Osteocyte (in vitro differentiated cells): ENCODE measurements around the gene CSMD2. TPM values are rescaled to one million over a fixed set of nuclear protein-coding genes. Genes with fewer than 3 reads are reported as not detected.
"Not testable (repeated sequence)": the region's sequence is repeated elsewhere in the genome, so short reads cannot be mapped to it uniquely, and the experiment has no call there.

Source experiments
- DNase-seq: peaks from one replicate; pipeline ENCODE4 v3.0.0; 2021; ENCODE audit warnings: mixed read lengths; ENCODE audit not compliant: unreplicated experiment; ENCODE audit errors: extremely low spot score
- H3K27ac Mint-ChIP-seq: one replicate; pipeline ENCODE4 v1.8.0; 2021; ENCODE audit warnings: mild to moderate bottlenecking, mixed read lengths; ENCODE audit not compliant: unreplicated experiment
- H3K27me3 Mint-ChIP-seq: one replicate; pipeline ENCODE4 v1.8.0; 2021; ENCODE audit warnings: mixed read lengths; ENCODE audit not compliant: unreplicated experiment
- H3K36me3 Mint-ChIP-seq: one replicate; pipeline ENCODE4 v1.8.0; 2021; ENCODE audit warnings: mixed read lengths; ENCODE audit not compliant: unreplicated experiment
- H3K4me1 Mint-ChIP-seq: one replicate; pipeline ENCODE4 v1.8.0; 2021; ENCODE audit warnings: mixed read lengths; ENCODE audit not compliant: unreplicated experiment
- H3K4me3 Mint-ChIP-seq: one replicate; pipeline ENCODE4 v1.8.0; 2021; ENCODE audit warnings: mild to moderate bottlenecking, moderate library complexity, mixed read lengths; ENCODE audit not compliant: unreplicated experiment
- H3K9me3 Mint-ChIP-seq: one replicate; pipeline ENCODE4 v1.8.0; 2021; ENCODE audit warnings: mixed read lengths; ENCODE audit not compliant: unreplicated experiment
- total RNA-seq: library from RNA; stranded (reverse); gene quantifications from 2 replicates; pipeline ENCODE4 v1.2.1, GENCODE V29; 2021
- TF ChIP-seq, protein P1 (sequence below): fragments of 200-600 bp; sonication (generic); IDR thresholded peaks from 2 replicates; pipeline ENCODE4 v1.5.0; 2021; ENCODE audit warnings: antibody characterized with exemption, mild to moderate bottlenecking, moderate library complexity

Gene CSMD2
- total RNA-seq, 1 donor from 2014 or later: not detected

GRCh38 chr1:33516891-33517567 lies 648.0 kb downstream of the CSMD2 start:
- TF ChIP-seq, protein P1, sequence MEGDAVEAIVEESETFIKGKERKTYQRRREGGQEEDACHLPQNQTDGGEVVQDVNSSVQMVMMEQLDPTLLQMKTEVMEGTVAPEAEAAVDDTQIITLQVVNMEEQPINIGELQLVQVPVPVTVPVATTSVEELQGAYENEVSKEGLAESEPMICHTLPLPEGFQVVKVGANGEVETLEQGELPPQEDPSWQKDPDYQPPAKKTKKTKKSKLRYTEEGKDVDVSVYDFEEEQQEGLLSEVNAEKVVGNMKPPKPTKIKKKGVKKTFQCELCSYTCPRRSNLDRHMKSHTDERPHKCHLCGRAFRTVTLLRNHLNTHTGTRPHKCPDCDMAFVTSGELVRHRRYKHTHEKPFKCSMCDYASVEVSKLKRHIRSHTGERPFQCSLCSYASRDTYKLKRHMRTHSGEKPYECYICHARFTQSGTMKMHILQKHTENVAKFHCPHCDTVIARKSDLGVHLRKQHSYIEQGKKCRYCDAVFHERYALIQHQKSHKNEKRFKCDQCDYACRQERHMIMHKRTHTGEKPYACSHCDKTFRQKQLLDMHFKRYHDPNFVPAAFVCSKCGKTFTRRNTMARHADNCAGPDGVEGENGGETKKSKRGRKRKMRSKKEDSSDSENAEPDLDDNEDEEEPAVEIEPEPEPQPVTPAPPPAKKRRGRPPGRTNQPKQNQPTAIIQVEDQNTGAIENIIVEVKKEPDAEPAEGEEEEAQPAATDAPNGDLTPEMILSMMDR: no peak
- peaks cover 3% of the 10 kb centered on the region for H3K9me3 Mint-ChIP-seq
- H3K27ac Mint-ChIP-seq: no peak overlapping the region
- no peak overlapping the region for H3K4me3 Mint-ChIP-seq
- no peak for DNase-seq
- H3K4me1 Mint-ChIP-seq: no peaks in the 10 kb centered on the region
- peaks cover 27% of the 10 kb centered on the region for H3K27me3 Mint-ChIP-seq
- no peaks in the 10 kb centered on the region for H3K36me3 Mint-ChIP-seq

DNA sequence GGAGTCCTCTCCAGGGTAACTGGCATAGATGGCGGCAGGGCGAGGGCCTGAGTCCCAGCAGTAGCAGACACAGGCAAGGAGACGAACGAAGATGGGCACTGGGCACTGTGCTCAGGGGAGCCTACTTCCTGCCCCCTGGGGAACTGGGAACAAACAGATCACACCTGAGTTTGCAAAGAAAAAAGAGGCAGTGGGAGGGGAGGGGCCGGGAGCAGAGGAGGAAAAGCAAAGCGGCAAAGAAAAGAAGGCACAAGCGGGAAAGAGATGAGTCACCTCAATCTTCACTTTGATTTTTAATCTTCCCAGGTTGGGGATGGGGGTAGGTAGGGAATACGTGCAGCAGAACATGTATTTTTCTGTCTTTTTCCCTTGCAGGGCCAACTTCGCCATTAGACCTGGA lies 648.6 kb downstream of the CSMD2 start:
- no peak overlapping the region for H3K27ac Mint-ChIP-seq
- TF ChIP-seq, protein P1: no peak
- H3K4me3 Mint-ChIP-seq: no peak overlapping the region
- H3K9me3 Mint-ChIP-seq: peaks cover 3% of the 10 kb centered on the region
- no peak for DNase-seq
- no peaks in the 10 kb centered on the region for H3K4me1 Mint-ChIP-seq
- H3K27me3 Mint-ChIP-seq: peaks cover 27% of the 10 kb centered on the region
- H3K36me3 Mint-ChIP-seq: no peaks in the 10 kb centered on the region

GRCh38 chr1:33515607-33516006 lies 649.4 kb downstream of the CSMD2 start:
- Mint-ChIP-seq H3K4me3 (no peak overlapping the region), H3K36me3 (no peaks in the 10 kb centered on the region), H3K27ac (no peak overlapping the region)

GRCh38 chr1:33515112-33515511 lies 649.9 kb downstream of the CSMD2 start:
- Mint-ChIP-seq H3K36me3 (no peaks in the 10 kb centered on the region), H3K4me3 (no peak overlapping the region), H3K9me3 (peaks cover 3% of the 10 kb centered on the region), H3K4me1 (no peaks in the 10 kb centered on the region), H3K27me3 (peaks cover 31% of the 10 kb centered on the region), H3K27ac (no peak overlapping the region)
- no peak for DNase-seq
- TF ChIP-seq, protein P1: no peak

More at GRCh38 chr1:33515607-33516006, 649.4 kb downstream of the CSMD2 start:
- TF ChIP-seq, protein P1: no peak
- peaks cover 3% of the 10 kb centered on the region for H3K9me3 Mint-ChIP-seq
- H3K4me1 Mint-ChIP-seq: no peaks in the 10 kb centered on the region
- peaks cover 29% of the 10 kb centered on the region for H3K27me3 Mint-ChIP-seq
- no peak for DNase-seq

GRCh38 chr1:33512226-33513011 lies 652.6 kb downstream of the CSMD2 start:
- TF ChIP-seq, protein P1: no peak
- Mint-ChIP-seq H3K36me3 (no peaks in the 10 kb centered on the region), H3K27ac (no peak overlapping the region), H3K9me3 (peaks cover 3% of the 10 kb centered on the region), H3K27me3 (peaks cover 27% of the 10 kb centered on the region), H3K4me1 (no peaks in the 10 kb centered on the region), H3K4me3 (no peak overlapping the region)
- DNase-seq: no peak

DNA sequence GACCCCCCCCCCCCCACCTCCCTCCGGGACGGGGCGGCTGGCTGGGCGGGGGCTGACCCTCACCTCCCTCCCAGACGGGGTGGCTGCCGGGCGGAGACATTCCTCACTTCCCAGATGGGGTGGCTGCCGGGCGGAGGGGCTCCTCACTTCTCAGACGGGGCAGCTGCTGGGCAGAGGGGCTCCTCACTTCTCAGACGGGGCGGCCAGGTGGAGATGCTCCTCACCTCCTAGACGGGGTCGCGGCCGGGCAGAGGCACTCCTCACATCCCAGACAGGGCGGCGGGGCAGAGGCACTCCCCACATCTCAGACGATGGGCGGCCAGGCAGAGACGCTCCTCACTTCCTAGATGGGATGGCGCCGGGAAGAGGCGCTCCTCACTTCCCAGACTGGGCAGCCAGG lies 655.8 kb downstream of the CSMD2 start:
- H3K4me1 Mint-ChIP-seq, H3K9me3 Mint-ChIP-seq, H3K27ac Mint-ChIP-seq, H3K4me3 Mint-ChIP-seq, DNase-seq, H3K36me3 Mint-ChIP-seq: not testable (repeated sequence)
- H3K27me3 Mint-ChIP-seq: peaks cover 11% of the 10 kb centered on the region
